LNCAP (cell line): ENCODE results near the gene GRK5.

Experiments used
- TF ChIP-seq, protein P1 (sequence below): fragments of 450-650 bp; IDR thresholded peaks from 2 replicates; pipeline ENCODE4 v1.5.1; 2017; ENCODE audit warnings: mild to moderate bottlenecking

Gene GRK5

DNA sequence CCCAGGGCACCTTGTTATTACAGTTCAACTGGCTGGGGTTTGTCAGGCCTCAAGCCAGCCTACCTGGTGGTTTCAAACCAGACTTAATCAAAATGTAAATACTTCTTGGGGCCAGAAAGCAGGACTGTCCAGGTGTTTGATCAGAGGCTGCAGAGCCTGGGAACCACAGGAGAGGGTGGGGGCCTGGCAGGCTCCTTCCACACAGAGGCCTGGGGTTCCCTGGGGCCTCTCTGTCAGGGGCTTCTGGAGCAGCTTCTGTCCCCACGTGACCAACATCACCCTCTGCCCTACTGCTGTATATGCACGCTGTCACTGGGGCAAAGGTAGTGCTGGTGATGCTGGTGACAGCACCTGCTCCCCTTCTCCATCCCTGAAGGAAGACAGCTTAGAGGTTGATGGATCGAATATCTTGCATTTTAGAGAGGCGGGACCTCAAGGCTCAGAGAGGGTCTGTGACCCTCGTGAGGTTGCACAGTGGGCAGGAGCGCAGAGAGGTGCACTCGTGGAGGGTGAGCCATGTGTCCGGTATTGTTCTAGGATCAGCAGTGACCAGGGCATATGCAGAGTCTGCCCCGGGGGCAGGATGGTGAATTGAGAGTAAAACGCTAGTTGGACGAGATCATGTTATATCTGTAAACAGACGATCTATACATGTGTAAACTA, 95.4 kb downstream of the GRK5 start:
- TF ChIP-seq, protein P1, sequence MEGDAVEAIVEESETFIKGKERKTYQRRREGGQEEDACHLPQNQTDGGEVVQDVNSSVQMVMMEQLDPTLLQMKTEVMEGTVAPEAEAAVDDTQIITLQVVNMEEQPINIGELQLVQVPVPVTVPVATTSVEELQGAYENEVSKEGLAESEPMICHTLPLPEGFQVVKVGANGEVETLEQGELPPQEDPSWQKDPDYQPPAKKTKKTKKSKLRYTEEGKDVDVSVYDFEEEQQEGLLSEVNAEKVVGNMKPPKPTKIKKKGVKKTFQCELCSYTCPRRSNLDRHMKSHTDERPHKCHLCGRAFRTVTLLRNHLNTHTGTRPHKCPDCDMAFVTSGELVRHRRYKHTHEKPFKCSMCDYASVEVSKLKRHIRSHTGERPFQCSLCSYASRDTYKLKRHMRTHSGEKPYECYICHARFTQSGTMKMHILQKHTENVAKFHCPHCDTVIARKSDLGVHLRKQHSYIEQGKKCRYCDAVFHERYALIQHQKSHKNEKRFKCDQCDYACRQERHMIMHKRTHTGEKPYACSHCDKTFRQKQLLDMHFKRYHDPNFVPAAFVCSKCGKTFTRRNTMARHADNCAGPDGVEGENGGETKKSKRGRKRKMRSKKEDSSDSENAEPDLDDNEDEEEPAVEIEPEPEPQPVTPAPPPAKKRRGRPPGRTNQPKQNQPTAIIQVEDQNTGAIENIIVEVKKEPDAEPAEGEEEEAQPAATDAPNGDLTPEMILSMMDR, result no peak

DNA sequence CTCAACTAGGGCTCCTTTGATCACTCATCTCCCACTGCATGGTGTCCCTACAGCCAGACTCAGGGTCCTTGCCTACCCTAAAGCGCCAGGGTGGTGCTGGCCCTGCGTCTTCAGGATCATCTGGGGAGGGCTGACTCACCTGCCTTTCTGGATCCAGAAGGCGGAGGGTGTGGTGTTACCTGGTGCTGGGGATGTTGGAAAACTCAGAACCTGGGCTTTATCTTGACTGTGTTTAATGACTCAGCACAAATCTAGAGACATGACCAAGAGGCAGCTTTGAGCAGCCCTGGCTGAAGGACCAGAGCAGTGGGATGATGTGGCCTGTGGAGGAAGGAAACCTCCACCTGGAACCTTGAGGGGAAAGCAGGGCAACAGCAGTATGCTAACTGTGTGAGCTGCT, 96.5 kb downstream of the GRK5 start:
- TF ChIP-seq, protein P1, result no peak

DNA sequence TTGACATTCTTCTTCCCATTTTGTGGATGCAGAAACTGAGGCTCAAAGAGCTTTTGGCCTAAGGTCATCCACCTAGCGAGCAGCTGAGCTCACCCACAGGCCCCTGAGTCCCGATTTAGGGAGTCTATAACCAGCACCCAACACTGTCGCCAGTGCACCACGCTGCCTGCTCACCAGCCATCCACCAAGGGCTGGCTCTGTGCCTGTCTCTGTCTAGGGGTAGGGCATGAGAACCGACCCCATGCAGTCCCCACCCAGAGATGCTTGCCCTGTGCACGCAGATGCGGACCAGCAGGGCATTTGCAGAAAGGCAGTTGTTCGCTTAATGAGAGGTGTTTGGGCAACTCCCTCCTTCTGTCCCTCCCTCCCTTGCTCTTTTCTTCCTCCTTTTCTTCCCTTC, 97.2 kb downstream of the GRK5 start:
- TF ChIP-seq, protein P1, result no peak

DNA sequence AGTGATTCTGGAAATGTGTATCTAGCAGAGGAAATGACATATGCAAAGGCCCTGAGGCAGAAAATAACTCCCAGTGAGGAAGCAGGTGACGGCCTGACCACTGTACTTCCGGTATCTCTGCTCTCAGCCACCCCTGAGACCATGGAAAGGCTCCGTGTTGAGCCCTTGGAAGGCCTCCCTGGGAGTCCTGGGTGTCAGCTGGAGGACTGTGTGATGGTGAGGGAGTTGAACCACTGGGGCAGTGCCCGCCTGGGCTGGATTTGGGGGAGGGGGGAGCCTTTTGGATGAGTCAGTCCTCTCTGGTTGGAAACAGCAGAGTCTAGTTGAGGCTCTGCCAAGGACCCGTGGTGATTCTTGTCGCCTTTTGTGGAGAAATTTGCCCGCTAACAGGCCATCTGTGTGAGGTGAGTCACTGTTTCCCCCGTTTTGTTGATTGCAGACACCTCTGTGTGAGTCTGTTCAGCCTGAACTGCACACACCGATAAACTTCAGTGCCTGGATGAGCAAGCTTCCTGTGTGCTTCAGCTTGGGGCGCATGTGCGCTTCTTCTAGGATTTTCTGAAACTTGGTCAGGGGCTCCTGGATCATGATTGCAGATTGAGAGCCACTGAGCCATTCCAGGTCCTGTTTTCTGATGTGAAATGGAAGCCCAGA, 98.6 kb downstream of the GRK5 start:
- TF ChIP-seq, protein P1, result no peak

DNA sequence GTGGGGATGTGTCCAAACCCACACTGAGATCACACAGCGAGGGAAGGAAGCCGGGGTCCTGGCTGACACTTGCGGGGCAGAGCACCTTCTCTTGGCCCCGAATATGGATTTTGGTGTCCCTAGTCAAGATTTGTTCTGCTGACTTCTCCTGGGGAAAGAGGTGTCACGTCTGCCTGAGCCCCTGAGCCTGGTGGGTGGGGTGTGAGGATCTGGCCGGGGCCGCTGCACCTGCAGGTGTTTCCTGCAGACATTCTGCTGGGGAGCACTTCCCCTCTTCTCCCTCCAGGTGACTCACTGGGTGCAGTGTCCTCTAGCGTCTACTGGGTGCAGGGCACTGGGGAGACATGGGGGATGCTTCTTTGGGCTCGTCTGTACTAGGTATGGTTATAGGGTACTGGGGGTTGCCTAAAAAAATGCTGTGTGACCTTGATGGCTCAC, 99.2 kb downstream of the GRK5 start:
- TF ChIP-seq, protein P1, result no peak

DNA sequence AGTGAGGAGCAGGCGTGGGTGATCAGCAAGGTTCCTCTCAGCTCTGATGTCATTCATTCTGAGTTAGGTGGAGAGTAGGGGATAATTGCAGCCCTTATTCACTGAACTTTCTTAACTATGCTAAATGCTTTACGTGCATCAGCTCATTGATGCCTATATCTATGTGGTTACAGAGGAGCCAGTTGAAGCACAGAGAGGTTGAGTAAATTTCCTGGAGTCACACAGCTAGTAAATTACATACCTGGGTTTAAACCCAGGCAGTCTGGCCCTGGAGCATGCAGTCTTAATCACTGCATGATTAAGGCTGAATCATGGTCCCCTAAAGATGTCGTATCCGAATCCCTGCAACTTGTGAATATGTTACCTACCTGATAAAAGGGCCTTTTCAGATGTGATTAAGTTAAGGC, 99.6 kb downstream of the GRK5 start:
- TF ChIP-seq, protein P1, result no peak

DNA sequence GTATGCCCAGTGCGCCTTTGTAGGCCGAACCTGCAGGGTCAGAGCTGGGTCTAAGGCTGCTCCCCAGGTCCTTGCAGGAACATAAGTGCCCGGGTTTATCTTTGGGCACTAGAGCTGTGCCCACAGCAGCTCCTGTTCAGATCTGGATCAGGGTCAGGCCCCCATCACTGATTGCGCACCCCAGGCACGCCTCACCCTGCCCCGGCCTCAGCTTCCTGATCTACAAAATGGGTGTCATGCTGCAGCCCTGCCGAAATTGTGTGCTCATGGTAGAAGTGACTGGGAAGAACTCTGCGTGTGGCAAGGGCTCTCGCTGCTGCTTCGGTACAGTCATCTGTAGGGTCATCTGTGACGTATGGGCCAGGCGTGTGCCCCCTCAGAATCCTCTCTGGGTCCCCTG, 100.7 kb downstream of the GRK5 start:
- TF ChIP-seq, protein P1, result no peak
